Measurements from ENCODE around the gene SMIM28.

SMIM28 gene

DNA sequence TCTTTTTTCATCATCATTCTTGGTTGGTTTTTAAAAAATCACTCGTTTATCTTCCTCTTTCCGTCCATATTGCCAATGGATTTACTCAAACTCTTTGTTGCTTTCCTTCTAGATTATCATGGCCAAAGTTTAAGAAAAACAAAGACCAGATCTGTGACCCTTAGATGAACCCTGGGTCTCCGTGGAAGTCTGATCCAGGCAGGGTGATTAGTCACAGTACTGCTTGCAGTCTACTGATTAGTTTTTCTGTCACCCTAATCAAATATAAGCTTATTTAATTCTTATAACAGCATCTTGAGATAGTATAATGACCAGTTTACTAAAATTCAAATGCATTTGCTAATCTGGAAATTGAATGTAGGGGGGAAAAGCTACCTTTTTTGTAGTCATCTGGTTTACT lies 6.0 kb upstream of the SMIM28 start:
- no peak for DNase-seq (ENCODE audit: low read depth)
- H3K4me3 ChIP-seq (ENCODE audit: low read depth, low read length): no peak overlapping the region

DNA sequence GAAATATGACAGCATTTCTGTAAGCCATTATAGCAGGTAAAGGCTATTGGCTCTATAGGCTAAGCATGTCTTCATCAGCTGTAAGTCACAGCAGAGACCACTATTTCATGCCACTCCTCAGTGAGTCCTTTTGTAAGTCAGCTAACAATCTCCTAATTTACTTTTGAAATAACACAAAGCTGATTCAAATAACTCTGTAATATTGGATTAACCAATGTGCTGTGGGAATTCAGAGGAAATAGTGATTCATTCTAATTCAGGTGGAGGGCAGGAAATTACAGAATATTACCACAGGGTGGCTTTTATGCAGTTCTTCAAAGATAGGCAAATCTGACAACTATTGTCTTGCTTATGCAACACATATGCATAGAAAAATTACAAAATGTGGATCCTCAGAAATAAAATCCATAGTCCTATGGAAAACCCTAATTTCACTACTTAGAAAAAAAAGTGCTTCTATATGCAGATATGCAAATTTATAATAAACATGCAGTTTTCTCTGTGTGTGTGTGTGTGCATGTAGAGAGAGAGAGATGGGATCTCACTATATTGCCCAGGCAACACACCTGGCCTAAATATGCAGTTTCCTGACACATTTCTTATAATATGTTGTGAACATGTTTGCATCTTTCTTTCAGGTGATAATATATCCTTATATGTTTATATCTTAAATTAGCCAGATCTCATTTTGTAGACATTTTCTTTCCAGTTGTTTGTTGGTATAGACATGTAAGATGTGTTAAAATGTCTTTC lies 4.8 kb upstream of the SMIM28 start:
- no peak for DNase-seq (ENCODE audit: low read depth)
- no peak overlapping the region for H3K4me3 ChIP-seq (ENCODE audit: low read depth, low read length)

DNA sequence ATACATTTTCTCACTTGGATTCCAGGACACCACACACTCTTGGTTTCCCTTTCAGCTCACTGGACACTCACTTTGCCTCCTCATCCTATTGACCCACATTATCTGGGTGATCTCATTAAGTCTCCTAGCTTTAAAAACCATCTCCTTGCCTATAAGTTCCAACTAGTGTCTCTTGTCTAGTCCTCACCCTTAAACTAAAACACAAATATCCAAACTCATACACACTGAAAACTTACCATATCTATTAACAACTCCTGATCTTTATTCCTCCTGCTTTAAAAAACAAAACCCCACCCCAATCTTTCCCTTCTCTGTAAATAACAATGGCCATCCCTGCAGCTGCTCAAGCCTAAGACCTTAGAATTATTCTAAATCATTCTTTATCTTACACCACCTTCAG lies 3.5 kb upstream of the SMIM28 start:
- no peak overlapping the region for H3K4me3 ChIP-seq (ENCODE audit: low read depth, low read length)
- DNase-seq (ENCODE audit: low read depth): no peak

DNA sequence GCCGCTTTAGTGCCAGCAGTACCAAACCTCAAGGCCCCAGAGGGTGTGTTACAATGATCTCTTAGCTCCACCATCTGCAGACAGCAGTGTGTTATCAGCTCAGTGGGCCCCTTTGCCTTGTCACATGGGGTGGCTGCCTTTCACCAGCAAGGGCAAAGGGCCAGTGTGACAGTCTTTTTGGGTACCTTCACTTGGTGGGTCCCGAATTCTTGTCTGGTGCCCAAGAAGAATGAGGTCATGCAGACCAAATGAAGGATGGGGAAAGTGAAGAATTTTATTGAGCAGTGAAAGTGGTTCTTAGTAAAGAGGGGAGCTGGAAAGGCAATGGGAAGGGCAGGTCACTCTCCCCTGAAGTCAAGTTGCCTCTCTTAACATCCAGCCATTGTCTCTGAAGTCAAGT lies 2.9 kb upstream of the SMIM28 start:
- H3K4me3 ChIP-seq (ENCODE audit: low read depth, low read length): no peak overlapping the region
- no peak for DNase-seq (ENCODE audit: low read depth)

DNA sequence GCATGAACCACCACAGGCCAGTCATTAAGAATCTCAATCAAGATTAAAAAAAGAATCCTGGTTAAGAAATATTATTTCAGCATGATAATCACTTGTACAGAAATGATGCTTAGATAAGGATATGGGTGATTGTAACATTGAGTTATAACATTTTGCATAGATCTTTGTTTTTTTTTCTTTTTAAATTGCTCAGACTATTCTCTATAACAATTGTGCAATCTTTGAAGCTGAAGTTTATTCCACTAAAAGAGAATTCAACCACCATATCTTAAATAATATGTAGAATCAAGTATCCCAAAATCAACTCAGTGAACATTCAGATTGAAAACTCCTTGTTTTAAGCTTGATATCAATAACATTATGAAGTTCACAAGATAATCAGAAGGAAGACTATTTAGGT lies 663 bp upstream of the SMIM28 start:
- no peak for DNase-seq (ENCODE audit: low read depth)
- no peak overlapping the region for H3K4me3 ChIP-seq (ENCODE audit: low read depth, low read length)

DNA sequence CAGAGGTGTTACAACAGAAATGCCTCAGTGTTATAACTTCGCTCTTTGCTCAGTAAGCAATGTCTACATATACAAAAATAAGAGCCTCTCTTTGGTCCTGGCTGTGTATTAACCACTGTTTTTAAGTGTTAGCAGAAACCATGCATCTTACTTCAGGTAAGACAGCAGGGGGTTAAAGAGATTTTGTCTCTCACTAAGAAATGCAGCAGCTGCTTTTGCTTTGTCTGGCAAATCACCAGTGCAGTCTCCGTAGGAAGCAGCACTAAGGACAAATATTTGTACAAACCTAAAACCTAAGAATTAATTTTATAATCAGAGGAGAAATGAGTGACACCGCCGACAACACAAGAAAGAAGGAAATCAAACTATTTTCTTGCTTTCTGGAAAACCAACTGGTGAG lies 758 bp downstream of the SMIM28 start:
- H3K4me3 ChIP-seq (ENCODE audit: low read depth, low read length): no peak overlapping the region
- DNase-seq (ENCODE audit: low read depth): no peak

DNA sequence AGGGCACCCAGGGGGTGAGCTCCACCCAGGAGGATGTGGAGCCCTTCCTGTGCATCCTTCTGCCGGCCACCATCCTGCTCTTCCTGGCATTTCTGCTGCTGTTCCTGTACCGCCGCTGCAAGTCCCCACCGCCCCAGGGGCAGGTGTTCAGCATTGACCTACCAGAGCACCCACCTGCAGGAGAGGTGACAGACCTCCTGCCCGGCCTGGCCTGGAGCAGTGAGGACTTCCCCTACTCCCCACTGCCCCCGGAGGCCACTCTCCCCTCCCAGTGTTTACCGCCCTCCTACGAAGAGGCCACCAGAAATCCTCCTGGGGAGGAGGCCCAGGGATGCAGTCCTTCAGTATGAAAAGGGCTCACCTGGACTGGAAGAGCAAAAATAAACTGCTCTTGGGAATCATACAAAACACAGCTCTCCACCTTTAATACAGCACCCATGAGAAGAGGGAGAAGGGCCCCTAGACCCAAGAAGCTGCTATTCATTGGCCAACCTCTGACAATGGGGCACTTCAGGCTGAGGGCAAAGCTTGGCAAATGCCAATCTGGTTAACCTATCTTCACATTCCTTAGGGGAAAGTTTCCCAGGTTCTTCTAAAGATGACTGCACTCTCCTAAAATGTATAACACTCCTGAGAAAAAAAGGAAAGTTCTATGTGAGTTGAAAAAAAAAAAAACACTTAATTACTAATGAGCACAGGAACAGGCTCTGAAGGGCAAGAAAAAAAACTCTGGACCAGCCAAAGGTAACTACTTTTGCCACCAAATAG lies 5.0 kb downstream of the SMIM28 start:
- no peak overlapping the region for H3K4me3 ChIP-seq (ENCODE audit: low read depth, low read length)
- no peak for DNase-seq (ENCODE audit: low read depth)

DNA sequence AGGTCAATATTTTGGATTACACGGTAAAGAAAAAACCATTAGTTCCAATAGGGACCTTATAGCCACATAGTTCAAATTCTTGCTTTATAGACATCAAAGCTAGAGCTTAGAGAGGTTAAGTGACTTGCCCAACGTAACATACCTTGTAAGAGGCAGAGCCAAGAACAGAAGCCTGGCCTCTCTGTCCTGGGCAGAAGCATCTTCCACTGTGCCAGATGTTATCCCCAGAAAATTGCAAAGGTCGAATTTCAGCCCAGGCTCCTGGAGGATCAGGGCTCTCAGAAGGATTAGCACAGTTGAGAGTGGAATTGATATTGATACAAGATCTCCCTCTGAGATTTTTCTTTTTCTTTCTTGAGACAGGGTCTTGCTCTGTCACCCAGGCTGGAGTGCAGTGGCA lies 6.1 kb downstream of the SMIM28 start:
- no peak overlapping the region for H3K4me3 ChIP-seq (ENCODE audit: low read depth, low read length)
- DNase-seq (ENCODE audit: low read depth): no peak

DNA sequence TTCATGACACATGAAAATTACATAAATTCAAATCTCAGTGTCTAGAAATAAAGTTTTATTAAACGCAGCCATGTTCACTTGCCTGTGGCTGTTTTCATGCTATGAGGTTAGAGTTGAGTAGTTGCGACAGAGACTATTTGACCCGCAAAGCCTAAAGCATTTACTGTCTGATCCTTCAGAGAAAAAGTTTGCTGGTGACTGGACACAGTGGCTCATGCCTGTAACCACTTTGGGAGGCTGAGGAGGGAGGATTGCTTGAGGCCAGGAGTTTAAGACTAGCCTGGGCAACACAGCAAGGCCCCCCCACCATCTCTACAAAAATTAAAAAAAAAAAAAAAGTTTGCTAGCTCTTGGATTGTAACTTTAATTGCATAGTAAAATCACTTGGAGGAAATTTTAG lies 9.2 kb downstream of the SMIM28 start:
- no peak for DNase-seq (ENCODE audit: low read depth)
- no peak overlapping the region for H3K4me3 ChIP-seq (ENCODE audit: low read depth, low read length)

DNA sequence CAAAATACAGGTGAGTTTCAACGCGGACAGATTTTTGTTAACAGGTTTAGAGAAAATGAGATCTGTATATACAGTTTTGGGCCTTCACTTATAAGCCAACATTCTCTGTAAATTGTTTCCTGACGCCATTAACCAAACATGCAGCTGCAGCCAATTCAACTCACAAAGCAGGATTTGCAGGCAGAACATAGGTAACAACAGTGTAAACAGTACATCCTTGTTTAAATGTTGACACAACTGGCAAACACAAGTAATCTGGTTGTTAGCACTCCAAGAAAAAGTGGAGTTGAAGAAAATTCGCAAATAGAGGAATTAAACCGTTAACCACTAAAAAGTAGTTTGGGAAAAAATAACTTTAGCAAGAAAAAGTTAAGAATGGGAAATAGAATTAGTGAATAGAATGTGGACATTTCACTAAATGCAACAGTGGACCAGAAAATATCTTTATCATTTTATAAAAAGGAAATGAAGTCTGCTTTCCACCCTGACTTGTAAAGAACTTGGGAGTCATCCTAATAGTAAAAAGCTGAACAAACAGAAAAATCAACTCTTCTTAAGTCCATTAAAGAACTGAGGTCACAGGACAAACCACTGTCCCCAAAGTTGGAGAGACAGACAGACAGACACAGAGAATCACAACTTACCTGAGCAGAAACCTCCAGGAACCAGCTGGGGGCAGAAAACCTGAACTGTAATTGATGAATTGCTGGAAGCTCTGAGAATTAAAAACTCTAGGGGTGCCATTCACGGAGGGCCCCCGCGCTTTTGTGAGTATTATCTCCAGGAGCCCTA lies 10.1 kb downstream of the SMIM28 start:
- no peak for DNase-seq (ENCODE audit: low read depth)
- no peak overlapping the region for H3K4me3 ChIP-seq (ENCODE audit: low read depth, low read length)

DNA sequence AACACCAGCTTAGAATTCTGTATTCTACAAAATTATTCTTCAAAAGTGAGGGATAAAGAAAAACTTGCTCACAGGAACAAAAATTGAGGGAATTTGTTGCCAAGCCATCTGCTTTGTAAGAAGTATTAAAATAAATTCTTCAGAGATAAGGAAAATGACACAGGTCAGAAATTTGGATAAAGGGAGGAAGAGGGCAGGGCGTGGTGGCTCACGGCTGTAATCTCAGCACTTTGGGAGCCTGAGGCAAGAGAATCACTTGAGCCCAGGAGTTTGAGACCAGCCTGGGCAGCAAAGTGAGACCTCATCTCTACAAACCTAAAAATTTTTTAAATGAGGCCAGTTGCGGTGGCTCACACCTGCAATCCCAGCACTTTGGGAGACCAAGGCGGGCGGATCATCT lies 11.8 kb downstream of the SMIM28 start:
- no peak overlapping the region for H3K4me3 ChIP-seq (ENCODE audit: low read depth, low read length)
- no peak for DNase-seq (ENCODE audit: low read depth)

DNA sequence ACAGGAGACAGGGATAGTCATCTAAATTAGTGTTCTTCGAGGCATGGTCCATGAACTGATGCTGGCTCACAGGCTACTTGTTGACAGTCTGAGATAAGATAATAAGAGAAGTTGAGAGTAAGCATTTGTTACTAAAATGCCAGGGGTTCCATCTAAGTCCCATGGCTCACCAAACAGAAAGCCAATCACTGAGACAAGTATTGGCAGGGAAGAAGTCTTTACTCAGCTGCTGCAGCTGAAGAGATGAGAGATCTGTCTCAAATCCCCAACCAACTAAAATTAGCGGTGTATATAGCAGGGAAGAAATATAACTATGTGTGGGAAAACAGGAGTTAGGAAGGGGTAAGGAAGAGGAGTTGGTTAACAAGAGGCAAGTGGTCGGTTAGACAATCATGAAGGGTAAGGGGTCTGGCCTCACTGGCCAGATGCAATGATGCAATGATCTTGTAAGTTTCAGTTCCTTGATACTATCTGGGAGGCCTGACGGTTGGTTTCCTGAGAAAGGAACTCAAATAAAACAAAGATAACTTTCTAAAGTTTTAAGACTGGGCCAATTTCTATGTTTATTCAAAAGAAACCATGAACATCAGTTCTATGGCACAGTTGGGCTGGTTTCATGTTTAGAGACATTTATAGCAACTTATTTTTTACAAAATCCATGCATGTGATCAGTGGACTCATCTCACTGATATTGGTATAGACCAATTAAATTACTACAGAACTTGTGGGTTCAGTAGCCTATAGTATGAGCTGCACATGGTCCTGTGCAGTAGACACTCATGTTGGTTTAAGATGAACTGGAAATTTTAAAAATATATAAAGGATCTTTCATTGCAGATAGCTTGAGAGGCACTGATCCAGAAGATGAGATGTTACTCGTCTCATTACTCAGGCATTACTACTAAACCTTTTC lies 16.4 kb downstream of the SMIM28 start:
- no peak overlapping the region for H3K4me3 ChIP-seq (ENCODE audit: low read depth, low read length)
- no peak for DNase-seq (ENCODE audit: low read depth)

DNA sequence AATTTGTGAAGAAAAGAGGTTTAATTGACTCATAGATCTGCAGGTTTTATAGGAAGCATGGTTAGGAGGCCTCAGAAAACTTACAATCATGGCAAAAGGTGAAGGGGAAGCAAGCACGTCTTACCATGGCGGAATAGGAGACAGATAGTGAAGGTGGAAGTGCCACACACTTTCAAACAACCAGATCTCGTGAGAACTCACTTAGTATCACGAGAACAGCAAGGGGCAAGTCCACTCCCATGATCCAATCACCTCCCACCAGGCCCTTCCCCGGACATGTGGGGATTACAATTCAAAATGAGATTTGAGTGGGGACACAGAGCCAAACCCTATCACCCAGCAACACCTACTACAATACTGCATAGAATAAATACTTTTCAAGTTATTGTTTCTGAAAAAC lies 19.0 kb downstream of the SMIM28 start:
- no peak for DNase-seq (ENCODE audit: low read depth)
- H3K4me3 ChIP-seq (ENCODE audit: low read depth, low read length): no peak overlapping the region

DNA sequence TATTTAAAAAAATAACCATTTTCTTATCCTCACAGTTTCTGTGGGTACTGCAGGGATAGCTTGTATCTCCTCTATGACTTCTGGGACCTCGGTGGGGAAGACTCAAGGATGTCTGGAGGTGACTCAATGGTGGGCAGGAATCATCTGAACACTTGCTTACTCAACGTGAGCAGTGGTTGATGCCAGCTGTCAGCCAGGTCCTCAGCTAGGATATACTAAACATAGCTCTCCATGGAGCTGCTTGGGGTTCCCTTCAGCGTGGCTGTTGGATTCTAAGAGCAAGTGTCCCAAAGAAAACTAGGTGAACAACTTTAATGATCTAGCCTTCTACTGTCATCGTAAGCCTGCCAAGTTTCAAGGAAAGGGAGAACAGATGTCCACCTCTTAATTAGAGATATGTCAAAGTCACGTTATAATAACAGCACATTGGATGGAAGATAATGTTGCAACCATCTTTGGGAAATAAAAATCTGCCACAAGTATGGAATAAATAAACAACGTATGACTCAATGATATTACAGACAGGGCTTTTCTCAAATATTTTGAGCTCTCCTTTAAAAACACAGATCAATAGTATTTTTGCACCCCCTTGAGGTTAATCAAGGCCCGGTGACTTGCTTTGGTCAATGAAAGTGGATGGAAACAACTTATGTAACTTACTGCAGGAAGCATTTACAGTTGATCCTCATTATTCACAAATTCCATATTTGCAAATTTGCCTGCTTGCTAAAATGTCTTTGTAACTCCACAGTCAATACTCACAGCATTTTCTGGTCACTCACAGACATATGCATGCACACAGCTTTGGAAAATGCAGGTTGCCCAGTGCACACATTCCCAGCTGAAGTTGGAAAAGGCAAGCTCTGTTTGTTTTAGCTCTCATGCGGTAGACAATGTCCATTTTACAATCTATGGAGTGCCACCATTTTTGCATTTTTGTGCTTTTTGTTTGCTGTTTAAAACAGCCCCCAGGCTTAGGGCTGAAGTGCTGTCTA lies 19.7 kb downstream of the SMIM28 start:
- no peak overlapping the region for H3K4me3 ChIP-seq (ENCODE audit: low read depth, low read length)
- DNase-seq (ENCODE audit: low read depth): no peak

DNA sequence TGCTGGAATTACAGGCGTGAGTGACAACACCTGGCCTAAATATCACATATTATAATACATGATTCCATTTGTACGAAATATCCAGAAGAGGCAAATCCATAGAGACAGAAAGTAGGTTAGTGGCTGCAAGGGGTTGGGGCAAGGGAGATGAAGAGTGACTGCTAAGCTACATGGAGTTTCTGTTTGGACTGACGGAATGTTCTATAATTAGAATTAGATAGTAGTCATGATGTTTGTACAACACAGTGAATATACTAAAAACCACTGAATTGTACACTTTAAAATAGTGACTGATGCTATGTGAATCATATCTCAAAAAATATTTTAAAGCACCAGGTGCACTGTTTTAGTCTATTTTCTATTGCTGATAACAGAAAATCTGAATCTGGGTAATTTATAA lies 22.6 kb downstream of the SMIM28 start:
- H3K4me3 ChIP-seq (ENCODE audit: low read depth, low read length): no peak overlapping the region
- no peak for DNase-seq (ENCODE audit: low read depth)

DNA sequence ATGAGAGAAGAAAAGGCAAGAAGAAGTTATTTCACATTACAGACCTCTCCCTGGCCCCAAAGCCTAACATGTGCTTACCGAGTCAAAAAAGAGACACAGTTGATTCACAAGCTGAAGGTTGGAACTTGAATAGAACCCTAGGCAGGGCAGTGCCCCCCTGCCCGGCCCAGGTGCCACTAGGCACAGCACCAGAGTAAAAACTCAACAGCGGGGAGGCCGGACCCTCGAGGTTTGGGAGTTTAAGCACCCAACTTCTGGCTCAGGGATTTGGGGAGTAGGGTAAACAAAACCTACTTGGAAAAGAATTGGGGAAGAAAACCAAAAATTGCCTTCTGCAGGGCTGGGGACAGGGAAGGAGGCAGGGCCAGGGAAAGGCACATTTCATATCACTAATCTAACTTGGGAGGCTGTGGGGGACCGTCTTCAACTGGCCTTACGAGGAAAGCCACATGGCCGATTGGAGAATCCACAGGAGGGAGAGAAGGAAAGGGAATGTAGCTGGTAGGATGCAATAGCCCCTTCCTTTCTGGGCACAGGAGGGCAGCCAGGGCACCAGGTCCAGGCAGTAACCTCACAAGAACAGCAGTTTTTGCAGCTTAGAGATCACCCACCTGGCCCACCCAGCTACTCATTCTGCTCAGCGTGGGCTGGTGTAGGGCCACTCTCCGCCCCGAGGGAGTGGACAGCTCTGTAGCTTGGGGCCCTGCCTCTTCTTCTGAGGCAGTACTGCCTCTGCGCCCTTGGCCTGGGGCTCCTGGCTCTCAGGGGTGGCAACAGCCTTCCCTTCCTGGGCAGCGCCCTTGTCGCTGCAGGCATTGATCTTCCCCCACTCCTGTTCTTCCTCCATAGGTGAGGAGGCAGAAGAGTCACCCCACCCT lies 24.5 kb downstream of the SMIM28 start:
- H3K4me3 ChIP-seq (ENCODE audit: low read depth, low read length): no peak overlapping the region
- no peak for DNase-seq (ENCODE audit: low read depth)

DNA sequence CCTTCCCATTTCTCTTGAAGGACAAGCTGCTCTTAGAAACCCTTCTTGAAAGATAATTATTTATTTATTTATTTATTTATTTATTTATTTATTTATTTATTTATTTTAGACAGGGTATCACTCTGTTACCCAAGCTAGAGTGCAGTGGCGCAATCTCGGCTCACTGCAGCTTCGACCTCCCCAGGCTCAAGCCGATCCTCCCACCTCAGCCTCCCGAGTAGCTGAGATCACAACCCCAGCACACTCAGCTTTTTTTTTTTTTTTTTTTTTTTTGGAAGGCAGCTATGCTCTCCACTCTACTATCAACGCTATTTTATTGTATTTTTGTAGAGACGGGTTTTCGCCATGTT lies 25.1 kb downstream of the SMIM28 start:
- H3K4me3 ChIP-seq (ENCODE audit: low read depth, low read length): no peak overlapping the region
- no peak for DNase-seq (ENCODE audit: low read depth)
